NCI-H2029 (cell line): ENCODE results near the gene C2orf80.
"Not testable (repeated sequence)": the region's sequence is repeated elsewhere in the genome, so short reads cannot be mapped to it uniquely, and the experiment has no call there.

Source experiments
- DNase-seq: peaks from one replicate; lab custom pipeline; 2025; lab: John Stamatoyannopoulos, UW

The C2orf80 gene

GRCh38 chr2:208179028-208179609 is 10.7 kb downstream of the C2orf80 start:
- DNase-seq = no peak

- no peak for DNase-seq
Observed at GRCh38 chr2:208175840-208176153, 14.0 kb downstream of the C2orf80 start.

GRCh38 chr2:208175069-208175839 is 14.6 kb downstream of the C2orf80 start:
- DNase-seq = peak; percentile 69

- DNase-seq = no peak
Observed at GRCh38 chr2:208174144-208174543, 15.7 kb downstream of the C2orf80 start.

GRCh38 chr2:208172125-208172524 is 17.7 kb downstream of the C2orf80 start:
- no peak for DNase-seq

GRCh38 chr2:208164951-208165755 is 24.7 kb downstream of the C2orf80 start:
- DNase-seq = no peak

- no peak for DNase-seq
Observed at GRCh38 chr2:208163489-208163888, 26.3 kb downstream of the C2orf80 start, which contains the start of gene CRYGA. CRYGA (minus strand) TSS chr2:208163589; CDS start chr2:208163556, 33 bp downstream.

- DNase-seq = no peak
Observed at GRCh38 chr2:208156439-208156838, 33.4 kb downstream of the C2orf80 start.

- no peak for DNase-seq
Observed at GRCh38 chr2:208153156-208153555, 36.7 kb downstream of the C2orf80 start.

- DNase-seq = no peak
Observed at GRCh38 chr2:208150956-208151355, 38.9 kb downstream of the C2orf80 start.

GRCh38 chr2:208150094-208150493 is 39.7 kb downstream of the C2orf80 start:
- no peak for DNase-seq

- no peak for DNase-seq
Observed at GRCh38 chr2:208148803-208149202, 41.0 kb downstream of the C2orf80 start.

- no peak for DNase-seq
Observed at GRCh38 chr2:208147759-208148158, 42.1 kb downstream of the C2orf80 start.

GRCh38 chr2:208147008-208147407 is 42.8 kb downstream of the C2orf80 start:
- no peak for DNase-seq

GRCh38 chr2:208146006-208146405 is 43.8 kb downstream of the C2orf80 start, which contains the start of gene CRYGB:
CRYGB (minus strand) TSS chr2:208146158; CDS start chr2:208146120, 38 bp downstream.
- no peak for DNase-seq

GRCh38 chr2:208142925-208143799 is 46.7 kb downstream of the C2orf80 start:
- DNase-seq = peak; percentile 37

GRCh38 chr2:208142240-208142924 is 47.4 kb downstream of the C2orf80 start:
- DNase-seq = no peak

GRCh38 chr2:208139447-208139846 is 50.4 kb downstream of the C2orf80 start:
- no peak for DNase-seq

- not testable (repeated sequence) for DNase-seq
Observed at GRCh38 chr2:208138334-208138733, 51.5 kb downstream of the C2orf80 start.

- no peak for DNase-seq
Observed at GRCh38 chr2:208136716-208137094, 53.1 kb downstream of the C2orf80 start.
